Kidney capillary endothelial cell (primary cell): ENCODE measurements around the gene RPS25.
"Not testable (repeated sequence)": the region's sequence is repeated elsewhere in the genome, so short reads cannot be mapped to it uniquely, and the experiment has no call there.

Experiments used
- DNase-seq: peaks from one replicate; pipeline ENCODE4 v3.0.0-alpha.2; 2018; ENCODE audit warnings: low spot score

RPS25 gene

GRCh38 chr11:118971646-118972045 lies 46.5 kb downstream of the RPS25 start, which contains the start of gene FOXR1:
Gene FOXR1, plus strand, starts transcription at chr11:118971761. Its CDS starts 171 bp downstream, at chr11:118971932.
- no peak for DNase-seq

- not testable (repeated sequence) for DNase-seq
Measured at GRCh38 chr11:118969508-118969907, 48.6 kb downstream of the RPS25 start.
